HG02852 (cell line): Measurements from ENCODE around the gene FBN3.

ENCODE experiments used
- ATAC-seq: cut with Tn5 transposase; IDR thresholded peaks from one replicate; pipeline ENCODE4 v1.9.1; 2021; ENCODE audit warnings: mild to moderate bottlenecking, moderate library complexity; ENCODE audit not compliant: unreplicated experiment

The FBN3 gene

DNA sequence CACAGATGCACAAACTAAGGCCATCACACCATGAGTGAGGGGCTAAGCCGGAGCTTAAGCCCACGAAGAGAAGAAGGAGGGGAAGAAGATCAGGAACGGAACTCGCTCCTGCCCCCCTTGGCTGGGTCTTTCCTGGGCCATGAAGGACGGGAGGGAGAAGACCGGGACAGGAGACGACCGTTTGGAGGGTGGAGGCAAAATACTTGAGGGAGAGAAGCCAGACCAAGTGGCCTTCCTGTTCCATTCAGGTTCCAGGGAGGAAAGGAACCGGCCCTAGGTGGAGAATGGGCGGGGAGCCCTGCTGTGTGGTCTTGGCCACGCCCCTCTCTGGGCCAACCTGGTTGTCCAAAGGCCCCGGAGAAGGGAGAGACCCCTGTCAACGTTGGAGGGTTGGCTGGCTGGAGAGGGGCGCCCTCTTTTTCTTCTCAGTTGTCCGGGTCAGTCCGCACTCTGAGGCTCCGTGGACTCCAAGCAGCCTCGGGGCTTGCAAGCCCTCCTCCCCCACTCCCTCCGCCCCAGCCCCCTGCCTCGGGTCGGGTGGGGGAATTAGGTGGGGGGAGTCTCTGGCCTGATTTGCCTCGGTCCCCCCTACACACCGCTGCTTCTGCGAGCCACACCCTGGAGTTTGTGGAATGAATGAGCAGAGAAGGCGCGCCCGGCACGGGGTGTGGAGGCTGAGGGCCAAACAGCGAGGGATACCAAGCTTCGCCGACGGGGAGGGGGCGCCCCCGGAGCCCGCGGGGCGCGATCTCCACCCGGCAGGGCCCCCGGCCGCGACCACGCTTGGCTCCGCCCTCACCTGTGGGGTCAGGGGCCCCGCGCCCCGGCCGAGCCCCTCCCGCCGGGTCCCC lies 757 bp downstream of the FBN3 start:
- no peak for ATAC-seq

DNA sequence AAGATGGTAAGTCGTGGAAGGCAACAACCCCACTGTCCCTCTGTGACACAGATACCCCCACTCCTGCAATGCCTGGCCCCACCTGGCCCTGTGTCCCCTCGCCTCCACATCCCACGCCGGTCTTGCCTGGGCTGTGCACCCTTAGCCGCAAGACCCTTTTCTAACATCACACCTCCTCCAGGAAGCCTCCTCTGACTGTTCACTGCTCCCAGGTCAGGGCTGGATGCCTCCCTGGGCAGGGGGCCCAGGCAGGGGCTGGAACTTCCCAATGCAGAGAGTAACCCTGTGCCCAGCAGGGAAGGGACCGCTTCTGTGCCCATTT lies 1.3 kb downstream of the FBN3 start:
- no peak for ATAC-seq

DNA sequence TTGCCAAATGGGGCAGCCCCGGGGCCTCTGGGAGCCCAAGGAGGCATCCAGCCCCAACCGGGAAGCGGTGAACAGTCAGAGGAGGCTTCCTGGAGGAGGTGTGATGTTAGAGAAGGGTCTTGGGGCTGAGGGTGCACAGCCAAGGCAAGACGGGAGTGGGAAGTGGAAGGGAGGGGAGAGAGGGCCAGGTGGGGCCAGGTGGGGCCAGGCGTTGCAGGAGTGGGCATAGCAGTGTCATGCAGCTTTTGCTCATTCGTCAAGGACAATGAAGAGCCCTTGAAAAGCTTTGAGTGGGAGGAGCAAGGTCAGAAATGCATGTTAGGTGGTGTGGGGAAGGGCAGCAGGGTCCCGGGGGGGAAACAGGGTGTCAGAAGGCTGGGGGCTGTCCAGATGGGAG lies 1.8 kb downstream of the FBN3 start:
- no peak for ATAC-seq

DNA sequence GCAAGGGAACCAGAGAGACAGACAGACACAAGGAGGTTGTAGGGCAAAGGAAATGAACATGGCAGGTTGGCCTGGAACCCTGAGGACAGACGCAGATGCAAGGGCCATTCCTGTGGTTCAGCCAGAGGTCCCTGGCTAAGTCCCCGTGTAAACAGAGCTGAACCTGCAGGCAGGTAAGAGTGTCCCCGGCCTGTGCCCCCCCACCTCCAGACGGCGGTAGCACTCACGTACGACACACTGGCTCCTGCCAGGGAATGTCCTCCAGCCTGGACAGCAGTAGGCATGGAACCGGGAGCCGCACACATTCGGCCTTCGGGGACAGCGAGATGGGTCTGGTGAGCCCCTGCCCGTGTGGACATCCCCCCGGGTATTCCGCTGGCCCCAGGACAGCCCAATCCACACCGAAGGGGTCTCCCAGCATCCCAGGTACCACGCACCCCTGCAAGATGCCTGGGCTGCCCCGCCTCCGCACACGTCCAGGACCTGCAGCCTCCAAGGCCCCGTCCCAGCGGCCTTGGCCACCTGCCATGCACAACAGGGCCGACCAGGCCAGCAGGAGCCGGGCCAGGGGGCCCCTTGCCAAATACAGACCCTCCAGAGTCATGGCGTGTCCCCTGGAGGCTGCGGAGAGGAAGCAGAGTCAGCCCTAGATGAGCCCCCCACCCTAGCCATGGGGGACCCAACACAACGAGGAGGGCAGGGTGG lies 2.4 kb downstream of the FBN3 start:
- ATAC-seq = no peak

DNA sequence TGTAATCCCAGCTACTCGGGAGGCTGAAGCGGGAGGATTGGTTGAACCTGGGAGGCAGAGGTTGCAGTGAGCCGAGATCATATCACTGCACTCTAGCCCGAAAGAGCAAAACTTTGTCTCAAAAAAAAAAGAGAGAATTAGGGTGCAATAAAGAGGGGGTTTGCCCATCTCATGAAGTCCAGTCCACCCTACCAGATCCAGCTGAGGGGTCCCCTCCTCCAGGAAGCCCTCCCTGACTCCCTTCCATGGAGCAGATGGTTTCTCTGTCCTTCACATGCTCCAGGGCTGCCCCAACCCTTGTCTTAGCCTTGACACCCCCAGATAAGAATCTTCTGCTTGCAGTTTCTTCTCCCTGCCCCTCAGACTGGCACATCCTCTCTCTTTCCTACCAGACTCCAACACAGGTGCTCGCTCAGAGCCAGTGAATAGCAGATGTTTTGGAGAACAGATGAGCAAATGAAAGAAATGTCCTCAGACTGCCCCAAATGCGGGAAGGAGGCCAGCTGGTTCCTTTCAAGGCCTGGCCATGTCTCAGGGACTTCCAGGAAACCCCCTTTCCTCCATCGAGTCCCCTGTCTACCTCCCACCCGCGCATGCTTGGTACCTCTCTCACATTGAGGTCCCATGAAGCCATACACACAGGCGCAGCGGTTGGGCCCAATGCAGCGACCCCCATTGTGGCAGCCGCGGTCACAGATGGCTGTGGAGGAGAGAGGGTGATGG lies 5.0 kb downstream of the FBN3 start:
- no peak for ATAC-seq

DNA sequence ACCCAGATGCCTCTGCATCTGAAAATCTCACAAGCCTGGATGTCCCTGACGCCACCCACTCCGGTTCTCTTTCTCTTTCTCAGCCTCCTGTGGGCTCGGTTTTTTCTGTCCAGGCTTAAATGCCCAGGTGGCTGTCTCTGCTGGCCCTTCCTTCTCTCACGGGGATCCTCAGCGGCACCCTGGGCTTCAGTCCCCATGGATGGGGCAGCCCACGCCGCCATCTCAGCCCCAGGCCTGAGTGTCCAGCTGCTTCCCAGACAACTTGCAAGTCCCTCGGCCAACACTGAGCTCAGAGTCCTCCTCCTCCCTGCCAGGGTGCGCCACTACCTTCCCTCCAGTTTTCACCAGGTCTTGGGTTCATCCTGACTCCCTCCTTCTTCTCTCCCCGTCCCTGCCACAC lies 6.4 kb downstream of the FBN3 start:
- ATAC-seq = no peak

DNA sequence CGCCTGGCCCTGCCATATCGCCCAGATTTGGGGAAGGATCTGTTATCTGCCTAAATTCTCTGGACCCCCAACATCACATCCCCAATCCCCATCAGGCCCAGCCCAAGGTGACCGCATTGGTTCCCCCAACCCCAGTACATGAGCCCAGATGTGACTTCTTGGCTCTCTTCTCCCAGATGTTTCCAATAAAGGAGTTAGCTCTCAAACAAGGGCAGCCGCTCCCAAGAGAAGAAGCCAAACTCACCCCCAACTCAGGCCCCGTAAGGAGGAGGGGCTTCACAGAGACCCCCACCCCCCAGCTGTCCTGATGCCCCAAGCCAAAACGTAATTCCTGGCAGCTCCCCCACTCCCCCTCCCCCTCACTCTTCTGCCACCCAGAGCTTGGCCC lies 6.9 kb downstream of the FBN3 start:
- ATAC-seq = no peak

DNA sequence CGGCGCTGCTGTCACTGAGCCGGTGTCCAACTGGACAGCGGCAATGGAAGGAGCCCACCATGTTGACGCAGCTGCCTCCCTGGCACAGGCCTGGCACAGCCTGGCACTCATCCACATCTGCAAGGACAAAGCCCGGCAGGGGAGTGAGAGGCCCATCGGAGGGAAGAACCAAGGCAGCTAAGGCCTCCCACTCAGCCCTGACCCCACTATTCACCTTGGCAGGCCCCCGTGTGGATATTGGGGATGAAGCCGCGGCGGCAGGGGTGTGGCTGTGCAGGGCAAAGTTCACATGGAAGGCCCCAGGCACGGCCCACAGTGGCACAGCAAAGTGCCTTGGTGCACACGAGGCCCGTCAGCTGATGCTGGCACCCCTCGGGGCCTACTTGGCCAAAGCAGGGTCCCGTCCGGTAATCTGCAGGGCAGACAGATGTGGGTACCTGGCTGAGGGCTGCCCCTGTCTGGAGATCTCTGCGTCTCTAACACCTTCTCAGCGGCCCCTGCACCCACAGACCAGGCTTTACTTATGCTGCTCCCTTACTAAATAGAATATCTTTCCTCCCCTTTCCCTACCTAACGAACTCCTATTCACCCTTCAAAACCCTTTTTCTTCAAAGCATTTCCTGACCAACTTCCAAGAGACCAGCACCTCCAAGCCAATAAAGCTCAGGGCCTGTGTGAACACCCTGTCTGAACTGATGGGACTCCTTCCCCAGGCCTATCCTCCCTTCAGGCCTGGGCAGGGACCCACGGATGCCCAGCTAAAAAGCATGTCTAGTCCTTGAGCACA lies 7.5 kb downstream of the FBN3 start:
- ATAC-seq = no peak

DNA sequence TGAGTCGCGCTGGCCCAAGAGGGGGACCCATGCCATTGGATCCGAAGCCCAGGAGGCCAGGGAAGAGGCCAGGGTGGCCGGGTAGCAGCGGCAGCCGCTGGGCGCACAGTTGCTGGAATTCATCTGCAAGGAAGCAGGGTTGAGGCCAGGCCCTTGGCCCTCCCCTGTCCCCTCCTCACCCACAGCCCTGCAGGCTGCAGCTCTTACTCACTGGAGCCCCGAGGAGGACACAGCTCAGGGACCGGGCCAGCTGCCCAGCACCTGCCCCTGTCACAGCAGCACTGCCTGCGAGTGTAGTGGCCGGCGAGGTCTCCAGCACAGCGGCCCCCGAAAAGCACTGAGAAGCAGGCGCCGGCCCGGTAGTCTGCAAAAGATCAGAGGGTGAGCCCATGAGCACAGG lies 11.2 kb downstream of the FBN3 start:
- ATAC-seq = no peak

DNA sequence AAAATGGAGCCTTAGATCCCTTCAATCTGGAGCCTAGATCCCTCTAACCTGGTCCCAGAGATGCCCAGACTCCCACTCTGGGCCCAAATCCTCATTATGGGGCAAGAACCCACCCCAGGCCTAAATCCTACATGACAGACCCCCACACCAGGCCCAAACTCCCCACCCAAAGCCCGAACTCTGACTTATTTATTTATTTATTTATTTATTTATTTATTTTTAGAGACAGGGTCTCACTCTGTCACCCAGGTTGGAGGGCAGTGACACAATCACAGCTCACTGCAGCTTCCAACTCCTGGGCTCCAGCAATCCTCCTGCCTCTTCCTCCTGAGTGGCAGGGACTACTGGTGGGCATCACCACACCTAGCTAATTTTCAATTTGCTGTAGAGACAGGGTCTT lies 12.0 kb downstream of the FBN3 start:
- ATAC-seq = no peak

DNA sequence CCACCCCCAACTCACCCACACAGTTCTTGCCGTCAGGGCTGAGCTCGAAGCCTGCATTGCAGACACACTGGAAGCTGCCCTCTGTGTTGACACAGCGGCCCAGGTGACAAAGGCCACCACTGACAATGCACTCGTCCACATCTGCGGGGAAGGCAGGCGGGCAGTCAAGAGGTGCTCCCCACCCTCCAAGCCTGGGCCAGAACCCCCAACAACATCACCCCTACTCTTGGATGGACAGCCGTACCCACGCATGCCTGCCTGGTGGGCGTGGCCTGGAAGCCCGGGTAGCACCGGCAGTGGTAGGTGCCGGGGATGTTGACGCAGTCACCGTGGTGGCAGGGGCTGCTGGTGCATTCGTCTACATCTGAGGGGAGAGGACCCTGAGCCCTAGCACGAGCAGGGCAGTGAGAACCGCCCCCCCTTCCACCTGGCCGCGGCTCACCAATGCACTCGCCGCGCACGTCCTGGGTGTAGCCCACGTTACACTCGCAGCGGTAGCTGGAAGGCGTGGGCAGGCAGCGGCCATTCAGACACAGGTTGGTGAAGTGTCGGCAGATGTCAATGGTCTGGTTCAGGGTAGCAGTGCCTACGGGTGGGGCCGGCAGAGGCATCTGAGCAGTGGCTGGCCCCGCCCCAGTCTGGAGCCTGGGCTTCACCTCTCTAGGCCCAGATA lies 13.3 kb downstream of the FBN3 start:
- ATAC-seq = no peak

DNA sequence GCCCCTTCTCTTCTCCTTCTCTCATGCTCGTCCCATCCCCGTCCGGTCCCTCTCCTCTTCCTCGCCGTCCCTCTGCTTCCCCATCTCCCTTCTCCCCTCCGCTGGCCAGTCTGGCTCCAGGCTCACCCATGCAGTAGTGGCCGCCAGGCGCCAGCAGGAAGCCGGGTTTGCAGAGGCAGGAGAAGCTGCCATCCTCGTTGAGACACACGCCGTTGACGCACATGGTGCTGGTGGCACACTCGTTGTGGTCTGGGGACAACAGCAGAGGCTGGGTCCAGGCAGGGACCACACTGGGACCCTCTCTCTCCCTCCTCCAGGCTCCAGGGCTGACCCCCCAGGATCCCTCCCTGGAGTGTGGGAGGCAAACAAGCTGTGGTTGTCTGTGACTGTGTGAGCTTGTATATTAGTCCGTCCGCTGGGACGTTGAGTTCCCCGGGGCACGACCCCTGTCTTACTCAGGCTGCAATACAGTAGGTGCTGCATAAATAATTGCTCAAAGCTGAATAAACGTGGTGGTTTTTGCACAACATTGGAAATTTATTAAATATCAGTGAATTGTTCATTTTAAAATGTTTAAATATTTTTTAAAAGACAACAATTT lies 16.4 kb downstream of the FBN3 start:
- no peak for ATAC-seq

DNA sequence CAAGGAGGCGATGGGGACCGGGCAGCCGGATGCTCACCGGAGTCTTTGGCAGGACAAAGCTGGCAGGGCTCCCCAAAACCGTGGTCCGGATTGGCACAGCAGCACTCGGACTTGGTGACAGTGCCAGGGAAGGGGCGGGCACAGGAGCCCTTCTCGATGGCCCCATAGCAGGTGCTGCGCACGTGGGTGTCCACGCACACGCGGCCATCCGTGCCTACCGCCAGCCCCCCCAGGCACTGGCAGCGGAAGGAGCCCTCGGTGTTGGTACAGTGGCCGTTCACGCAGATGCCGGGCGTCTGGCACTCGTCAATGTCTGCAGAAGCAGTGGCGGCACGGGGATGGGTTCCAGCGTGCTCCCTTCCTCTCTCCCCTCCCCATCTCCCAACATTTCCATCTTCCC lies 17.9 kb downstream of the FBN3 start:
- ATAC-seq = no peak

DNA sequence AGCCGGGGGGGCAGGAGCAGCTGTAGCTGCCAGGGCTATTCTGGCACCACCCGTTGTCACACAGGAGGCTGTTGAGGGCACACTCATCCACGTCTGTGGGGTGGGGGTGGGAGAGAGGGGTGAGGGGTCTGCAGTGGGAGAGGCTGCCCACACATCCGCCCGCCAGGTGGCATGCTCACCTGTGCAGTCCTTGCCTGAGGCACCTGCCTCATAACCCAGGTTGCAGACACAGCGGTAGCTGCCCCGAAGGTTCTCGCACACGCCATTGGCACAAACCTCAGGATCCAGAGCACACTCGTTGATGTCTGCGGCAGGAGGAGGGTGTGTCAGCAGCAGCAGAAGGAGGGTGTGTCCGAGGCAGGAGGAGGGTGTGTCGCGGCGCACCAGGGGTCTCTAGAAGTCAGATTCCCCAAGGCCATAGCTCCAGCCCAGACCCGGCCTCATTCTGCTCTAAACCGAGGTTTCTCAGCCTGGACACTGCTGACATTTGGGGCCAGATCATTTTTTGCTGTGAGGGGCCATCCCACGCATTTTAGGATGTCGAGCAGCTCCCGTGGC lies 20.3 kb downstream of the FBN3 start:
- no peak for ATAC-seq

DNA sequence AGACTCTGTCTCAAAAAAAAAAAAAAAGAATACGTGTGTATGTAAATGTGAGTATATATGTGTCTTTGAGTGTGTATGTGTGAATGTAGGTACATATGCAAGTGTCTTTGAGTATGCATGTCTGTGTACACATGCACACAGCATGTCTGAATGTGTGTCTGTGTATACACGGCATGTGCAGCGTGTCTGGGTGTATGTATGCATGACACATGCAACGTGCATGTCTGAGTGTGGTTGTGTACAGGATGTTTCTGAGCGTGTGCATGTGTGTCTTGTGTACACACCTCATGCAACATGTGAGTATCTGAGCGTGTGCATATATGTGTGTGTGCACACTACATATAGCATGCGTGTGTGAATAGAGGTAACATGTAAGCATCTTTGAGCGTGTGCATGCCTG lies 20.8 kb downstream of the FBN3 start:
- ATAC-seq = no peak

DNA sequence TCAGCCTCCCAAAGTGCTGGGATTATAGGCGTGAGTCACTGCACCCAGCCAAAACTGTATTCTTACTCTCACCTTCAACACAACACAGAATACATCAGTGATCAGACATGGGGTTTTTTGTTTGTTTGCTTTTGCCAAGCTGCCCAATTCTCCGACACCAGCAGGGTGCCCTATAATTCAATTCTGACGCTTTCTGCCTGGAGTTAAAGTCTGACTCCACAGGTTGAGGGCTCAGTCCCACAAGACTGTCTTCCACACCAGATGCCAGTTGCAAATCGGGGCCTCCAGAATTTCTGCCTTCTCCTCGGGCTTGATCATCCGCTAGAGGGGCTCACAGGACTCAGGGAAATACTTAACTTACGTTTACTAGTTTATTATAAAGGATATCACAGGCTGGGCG lies 22.1 kb downstream of the FBN3 start:
- ATAC-seq = no peak

DNA sequence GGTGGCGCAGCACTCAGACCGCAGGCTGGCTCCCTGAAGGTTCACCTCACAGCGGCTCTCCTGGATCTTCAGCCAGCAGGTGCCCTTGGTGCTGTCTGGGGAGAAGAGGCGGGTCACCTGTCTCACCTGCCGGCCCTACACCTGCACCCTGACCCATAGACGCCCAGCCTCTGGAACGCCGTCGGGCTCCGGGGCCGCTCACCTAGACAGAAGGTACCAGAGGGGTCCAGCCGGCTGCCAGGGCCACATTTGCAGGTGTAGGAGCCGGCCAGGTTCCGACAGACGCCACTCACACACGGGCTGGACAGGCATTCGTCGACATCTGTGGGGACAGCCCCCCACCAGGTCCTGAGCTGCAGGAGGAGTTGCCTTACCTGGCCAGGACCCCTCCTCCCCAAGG lies 22.9 kb downstream of the FBN3 start:
- no peak for ATAC-seq

DNA sequence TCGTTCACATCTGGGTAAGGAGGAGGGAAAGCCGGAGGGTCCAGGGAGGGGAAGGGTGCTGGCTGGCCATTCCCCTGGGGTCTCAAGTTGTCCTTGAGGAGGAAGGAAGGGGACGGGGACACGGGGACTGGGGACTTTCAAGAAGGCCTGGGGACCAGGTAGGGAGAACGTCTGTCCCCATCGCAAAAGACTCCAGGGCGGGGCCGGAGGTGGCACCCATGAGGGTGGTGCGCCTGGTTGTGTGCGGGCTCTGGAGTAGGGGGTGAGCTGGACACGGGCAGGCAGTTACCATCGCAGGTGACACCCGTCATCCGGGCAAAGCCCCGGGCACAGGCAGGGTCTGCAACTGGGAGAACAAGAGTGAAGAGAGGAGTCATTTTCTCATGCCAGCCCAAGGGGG lies 23.4 kb downstream of the FBN3 start:
- ATAC-seq = no peak

DNA sequence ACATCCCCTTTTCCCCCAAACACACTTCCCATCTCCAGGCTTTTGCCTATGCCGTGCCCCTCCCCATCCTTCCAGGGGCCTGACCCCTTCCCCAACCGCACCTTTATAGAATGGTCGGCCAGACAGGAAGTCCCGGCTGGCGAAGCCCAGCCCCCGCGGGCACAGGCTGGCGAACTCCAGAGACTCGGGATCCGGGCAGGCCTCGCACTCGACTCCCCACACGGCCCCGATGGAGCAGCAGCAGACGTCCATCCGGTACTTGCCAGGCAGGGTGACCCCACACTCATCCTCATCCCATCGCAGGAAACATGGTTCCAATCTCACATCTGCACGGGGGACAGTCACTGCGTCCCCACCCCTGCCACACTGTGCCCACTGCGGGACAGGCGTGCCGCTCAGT lies 25.7 kb downstream of the FBN3 start:
- no peak for ATAC-seq
